Left renal cortex interstitium (tissue), 4 donors: ENCODE results near the gene CYP24A1. TPM values are rescaled to one million over a fixed set of nuclear protein-coding genes. Genes with fewer than 3 reads are reported as not detected.

Source experiments
- polyA plus RNA-seq, 4 donors: library from polyadenylated mRNA; unstranded; fragments of 120-200 nt; gene quantifications; one replicate each; pipeline ENCODE4 v1.2.1, GENCODE V29; 2013; ENCODE audit not compliant: insufficient read length in 4 of 4

CYP24A1 gene
- polyA plus RNA-seq, 4 donors: 0.89 to 3.6 (median 2.7) TPM

Other genes with a start within 250 kb of the CYP24A1 start
- 1 to 10 TPM; 2.8 to 5.3 (median 4.9) TPM for gene BCAS1, start 103.4 kb downstream of the CYP24A1 start, polyA plus RNA-seq
- gene PFDN4, start 34.1 kb upstream of the CYP24A1 start, polyA plus RNA-seq: 10 to 100 TPM; 51.8 to 75.9 (median 57.6) TPM